ENCODE results near the gene FMO2. TPM values are rescaled to one million over a fixed set of nuclear protein-coding genes. Genes with fewer than 3 reads are reported as not detected.

The FMO2 gene
- total RNA-seq, 2 donors from 2014 or later: 292 to 375 TPM

DNA sequence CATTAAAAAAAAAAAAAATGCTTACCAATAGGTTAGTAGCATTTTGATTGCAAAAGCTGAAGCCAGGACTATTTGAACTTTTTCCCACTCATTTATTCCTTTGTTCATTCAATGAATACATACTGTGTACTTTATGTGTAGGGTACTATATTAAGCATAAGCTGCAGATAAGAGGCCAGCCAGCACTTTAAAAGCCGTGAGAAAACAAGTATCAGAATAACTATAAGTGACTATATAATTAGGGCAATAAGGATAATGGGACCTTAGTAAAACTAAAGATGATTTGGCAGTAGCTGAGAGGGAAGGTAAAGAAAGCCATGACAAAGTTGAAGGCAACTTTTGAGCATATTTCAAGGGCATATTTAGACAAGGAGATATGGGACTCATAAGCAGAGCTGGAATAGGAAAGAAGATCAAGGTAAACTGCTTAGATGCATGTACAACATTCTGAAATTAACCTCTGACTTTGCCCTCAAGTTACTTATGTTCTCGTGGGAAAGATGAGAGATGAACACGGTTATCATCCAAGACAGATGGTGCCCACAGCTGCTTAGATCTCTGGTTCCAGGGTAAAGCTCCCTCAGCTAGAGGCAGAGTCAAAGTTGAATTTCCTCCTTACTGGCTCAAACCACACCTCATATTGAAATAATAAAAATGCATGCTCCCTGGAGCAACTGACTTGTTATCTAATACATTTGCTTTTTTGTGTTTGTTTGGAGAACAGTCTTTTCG lies 44.0 kb upstream of the FMO2 start:
- Histone ChIP-seq H3K9me3 (no peaks in the 10 kb centered on the region), H3K36me3 (no peaks in the 10 kb centered on the region), H3K27ac (peak overlapping the region; percentile 88 to 95), H3K4me1 (ENCODE audit: control insufficient read depth in 1 of 2, low read depth in 2 of 2) (peaks cover 31 to 71% of the 10 kb centered on the region in 2 donors), H3K27me3 (replicated peaks; ENCODE audit: insufficient read depth) (no peaks in the 10 kb centered on the region), H3K4me3 (no peak overlapping the region)
- TF ChIP-seq, protein P1, sequence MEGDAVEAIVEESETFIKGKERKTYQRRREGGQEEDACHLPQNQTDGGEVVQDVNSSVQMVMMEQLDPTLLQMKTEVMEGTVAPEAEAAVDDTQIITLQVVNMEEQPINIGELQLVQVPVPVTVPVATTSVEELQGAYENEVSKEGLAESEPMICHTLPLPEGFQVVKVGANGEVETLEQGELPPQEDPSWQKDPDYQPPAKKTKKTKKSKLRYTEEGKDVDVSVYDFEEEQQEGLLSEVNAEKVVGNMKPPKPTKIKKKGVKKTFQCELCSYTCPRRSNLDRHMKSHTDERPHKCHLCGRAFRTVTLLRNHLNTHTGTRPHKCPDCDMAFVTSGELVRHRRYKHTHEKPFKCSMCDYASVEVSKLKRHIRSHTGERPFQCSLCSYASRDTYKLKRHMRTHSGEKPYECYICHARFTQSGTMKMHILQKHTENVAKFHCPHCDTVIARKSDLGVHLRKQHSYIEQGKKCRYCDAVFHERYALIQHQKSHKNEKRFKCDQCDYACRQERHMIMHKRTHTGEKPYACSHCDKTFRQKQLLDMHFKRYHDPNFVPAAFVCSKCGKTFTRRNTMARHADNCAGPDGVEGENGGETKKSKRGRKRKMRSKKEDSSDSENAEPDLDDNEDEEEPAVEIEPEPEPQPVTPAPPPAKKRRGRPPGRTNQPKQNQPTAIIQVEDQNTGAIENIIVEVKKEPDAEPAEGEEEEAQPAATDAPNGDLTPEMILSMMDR (IDR thresholded peaks at IDR 0.05): no peak
- ATAC-seq (ENCODE audit: insufficient number of reproducible peaks, low FRiP score, low read depth) (no peak), DNase-seq (ENCODE audit: low spot score) (no peak)

DNA sequence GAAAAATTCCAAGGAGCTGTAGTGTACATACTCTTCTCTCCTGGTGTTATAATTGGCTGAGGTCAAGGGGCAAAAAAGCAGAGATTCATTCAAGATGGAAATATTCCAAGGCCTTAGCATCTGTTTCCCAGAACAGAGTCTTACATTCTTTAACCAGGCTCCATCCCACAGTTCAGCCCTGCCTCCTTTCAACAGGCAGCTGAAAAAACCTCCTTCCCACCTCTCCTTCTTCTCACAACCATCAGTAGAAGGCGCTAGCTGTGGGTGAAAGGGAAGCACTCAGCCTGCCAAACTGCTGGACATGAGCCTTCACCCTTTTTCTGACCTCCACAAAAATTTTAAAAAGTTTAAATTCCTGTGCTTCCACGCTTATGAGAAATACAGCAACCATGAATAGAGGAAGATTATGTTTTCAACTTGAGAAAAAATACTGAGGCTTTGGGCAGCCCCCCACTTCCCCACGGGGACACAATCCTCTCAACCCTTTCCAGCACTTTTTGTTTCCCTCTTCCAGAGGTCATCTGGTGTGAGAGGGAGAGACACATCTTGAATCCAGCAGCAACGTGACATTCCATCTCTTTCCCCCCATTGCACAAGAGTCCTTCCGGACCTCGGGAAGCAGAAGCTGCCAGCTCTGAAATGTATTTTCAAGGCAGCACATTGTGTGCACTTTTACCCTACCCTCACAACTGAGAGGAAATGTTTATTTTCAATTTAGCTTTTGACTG lies 43.2 kb upstream of the FMO2 start:
- peak overlapping the region; percentile 46 for H3K4me3 ChIP-seq
- TF ChIP-seq, protein P1 (IDR thresholded peaks at IDR 0.05): no peak
- ATAC-seq (ENCODE audit: insufficient number of reproducible peaks, low FRiP score, low read depth) (peak; percentile 85), DNase-seq (ENCODE audit: low spot score) (no peak)
- no peaks in the 10 kb centered on the region for H3K9me3 ChIP-seq
- H3K27ac ChIP-seq: peak overlapping the region; percentile 88 to 95
- H3K27me3 ChIP-seq (replicated peaks; ENCODE audit: insufficient read depth): no peaks in the 10 kb centered on the region
- H3K36me3 ChIP-seq: no peaks in the 10 kb centered on the region
- peaks cover 31 to 69% of the 10 kb centered on the region in 2 donors for H3K4me1 ChIP-seq (ENCODE audit: control insufficient read depth in 1 of 2, low read depth in 2 of 2)

DNA sequence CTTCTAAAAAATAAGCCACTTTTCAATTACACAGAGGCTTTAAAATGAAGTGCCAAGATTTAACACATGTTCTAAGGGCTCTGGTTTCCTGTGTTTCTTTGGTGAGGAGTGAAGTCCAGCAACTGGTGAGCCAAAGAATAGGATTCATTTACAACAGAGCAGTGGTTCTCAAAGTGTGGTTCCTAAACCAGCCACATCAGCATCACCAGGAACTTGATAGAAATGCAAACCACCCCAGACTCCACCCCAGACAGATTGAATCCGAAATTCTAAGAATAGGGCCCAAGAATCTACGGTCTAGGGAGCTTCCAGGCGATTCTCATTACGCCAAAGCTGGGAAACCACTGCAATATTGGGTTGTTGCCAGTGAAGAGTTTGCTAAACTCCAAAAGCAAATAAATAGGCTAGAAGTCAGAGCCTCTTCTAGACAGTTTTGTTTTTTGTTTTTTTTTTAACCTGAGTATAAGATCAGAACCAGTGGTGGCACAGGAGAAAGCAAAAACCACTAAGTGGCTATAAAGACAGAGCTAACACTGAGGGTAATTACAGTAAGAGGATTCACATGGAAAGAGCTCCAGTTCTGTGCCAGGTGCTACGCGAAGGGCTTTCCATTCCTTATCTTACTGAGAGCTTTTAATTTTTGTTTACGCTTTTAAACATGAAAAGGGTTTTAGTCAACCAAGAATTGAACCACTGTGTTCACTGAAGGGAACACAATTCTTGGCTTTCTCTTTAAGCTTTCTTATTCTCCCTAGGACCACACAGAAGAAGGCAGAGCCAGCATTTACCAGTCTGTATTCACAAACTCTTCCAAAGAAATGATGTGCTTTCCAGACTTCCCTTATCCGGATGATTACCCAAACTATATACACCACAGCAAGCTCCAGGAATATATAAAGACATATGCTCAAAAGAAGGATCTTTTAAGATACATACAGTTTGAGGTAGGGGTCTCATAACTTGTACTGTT lies 42.4 kb upstream of the FMO2 start:
- H3K4me1 ChIP-seq (ENCODE audit: control insufficient read depth in 1 of 2, low read depth in 2 of 2): peaks cover 28 to 64% of the 10 kb centered on the region in 2 donors

DNA sequence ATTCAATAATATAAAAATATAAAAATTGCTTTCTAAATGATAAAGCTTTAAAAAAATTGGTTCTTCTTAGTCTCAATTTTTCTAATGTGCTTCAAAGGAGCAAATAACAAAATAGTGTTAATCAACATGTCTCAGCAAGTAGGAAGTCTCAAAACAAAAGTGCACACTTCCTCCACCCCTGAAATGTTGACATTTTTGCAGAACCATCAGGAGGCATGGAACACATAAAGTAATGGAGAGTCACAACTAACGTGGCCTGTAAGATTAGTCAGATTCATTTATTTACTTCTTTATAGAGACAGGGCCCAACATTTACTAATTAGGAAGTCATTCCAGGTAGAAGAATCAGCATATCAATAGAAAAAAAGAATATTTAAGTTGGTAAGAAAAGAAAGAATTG lies 34.9 kb upstream of the FMO2 start:
- Histone ChIP-seq H3K36me3 (no peaks in the 10 kb centered on the region), H3K4me1 (ENCODE audit: control insufficient read depth in 1 of 2, low read depth in 2 of 2) (no peaks in the 10 kb centered on the region), H3K4me3 (no peak overlapping the region), H3K9me3 (no peaks in the 10 kb centered on the region), H3K27ac (no peak overlapping the region), H3K27me3 (replicated peaks; ENCODE audit: insufficient read depth) (no peaks in the 10 kb centered on the region)
- no peak for ATAC-seq (ENCODE audit: insufficient number of reproducible peaks, low FRiP score, low read depth)
- TF ChIP-seq, protein P1 (IDR thresholded peaks at IDR 0.05): no peak
- no peak for DNase-seq (ENCODE audit: low spot score)

More for the DNA sequence above, 42.4 kb upstream of the FMO2 start:
- Histone ChIP-seq H3K4me3 (peak overlapping the region; percentile 46), H3K27me3 (replicated peaks; ENCODE audit: insufficient read depth) (no peaks in the 10 kb centered on the region), H3K9me3 (no peaks in the 10 kb centered on the region), H3K36me3 (no peaks in the 10 kb centered on the region), H3K27ac (peak overlapping the region; percentile 88 to 95)
- ATAC-seq (ENCODE audit: insufficient number of reproducible peaks, low FRiP score, low read depth): peak; percentile 37
- TF ChIP-seq, protein P1 (IDR thresholded peaks at IDR 0.05): peak; percentile 19
- DNase-seq (ENCODE audit: low spot score): no peak

Data from thoracic aorta (tissue), 2 donors.